ENCODE data around the gene XPNPEP3.

XPNPEP3 gene

GRCh38 chr22:40951795-40952605 lies 95.1 kb downstream of the XPNPEP3 start:
- no peak for DNase-seq

GRCh38 chr22:40953471-40953870 lies 96.5 kb downstream of the XPNPEP3 start:
- no peak for DNase-seq

DNA sequence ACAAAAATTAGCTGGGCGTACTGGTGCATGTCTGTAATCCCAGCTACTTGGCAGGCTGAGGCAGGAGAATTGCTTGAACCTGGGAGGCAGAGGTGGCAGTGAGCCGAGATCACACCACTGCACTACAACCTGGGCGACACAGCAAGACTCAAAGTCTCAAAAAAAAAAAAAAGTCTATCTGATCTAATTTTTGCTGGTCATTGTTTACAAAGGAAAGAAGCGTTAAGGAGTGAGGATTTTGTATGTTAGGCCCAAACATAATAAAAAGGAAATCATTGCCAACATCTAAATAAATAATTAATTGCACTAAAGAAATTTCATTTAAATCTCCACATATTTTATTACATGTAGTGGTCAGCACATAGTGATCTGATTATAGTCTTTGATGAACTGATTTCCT lies 97.2 kb downstream of the XPNPEP3 start:
- DNase-seq, result no peak

- no peak for DNase-seq
Measured at GRCh38 chr22:40955571-40955970, 98.6 kb downstream of the XPNPEP3 start.

- DNase-seq, result no peak
Measured at GRCh38 chr22:40957601-40958000, 100.7 kb downstream of the XPNPEP3 start.

- no peak for DNase-seq
Measured at GRCh38 chr22:40958299-40958698, 101.4 kb downstream of the XPNPEP3 start.

- no peak for DNase-seq
Measured at GRCh38 chr22:40960145-40960544, 103.2 kb downstream of the XPNPEP3 start.

DNA sequence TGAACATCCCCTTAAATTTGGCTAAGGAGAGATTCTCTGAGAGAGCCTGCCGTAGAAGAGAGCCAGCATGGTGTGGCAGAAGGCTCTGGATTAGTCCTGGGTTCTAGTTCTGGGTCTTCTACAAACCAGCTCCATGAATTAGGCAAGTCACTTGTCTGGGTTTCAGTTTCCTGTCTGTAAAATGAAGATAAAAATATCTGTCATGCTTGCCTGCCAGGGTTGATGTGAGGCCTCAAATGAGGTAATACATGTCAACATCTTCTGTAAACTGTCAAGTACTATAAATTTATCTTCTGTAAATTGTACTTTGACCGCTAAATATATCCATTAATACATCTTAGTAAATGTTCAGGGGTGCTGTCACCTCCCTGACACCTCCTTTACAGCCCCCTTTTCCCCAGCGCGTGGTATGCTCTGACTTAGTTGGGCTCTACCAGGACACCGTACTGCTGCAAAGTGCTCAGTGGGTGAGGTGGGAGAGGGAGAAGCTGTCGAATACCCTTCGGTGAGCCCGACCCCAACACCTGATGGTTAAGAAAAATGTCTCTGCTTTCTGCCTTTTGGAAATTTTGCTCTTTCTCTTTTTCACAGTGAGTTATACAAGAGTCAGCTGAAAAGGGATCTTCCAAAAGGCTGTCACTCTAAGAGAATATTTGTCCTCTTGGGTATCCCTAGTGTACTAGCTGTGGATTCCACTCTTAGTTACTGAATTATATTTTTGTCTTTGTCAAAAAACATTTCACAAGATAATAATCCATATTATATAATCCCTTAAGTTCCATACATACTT lies 109.2 kb downstream of the XPNPEP3 start:
- no peak for DNase-seq

DNA sequence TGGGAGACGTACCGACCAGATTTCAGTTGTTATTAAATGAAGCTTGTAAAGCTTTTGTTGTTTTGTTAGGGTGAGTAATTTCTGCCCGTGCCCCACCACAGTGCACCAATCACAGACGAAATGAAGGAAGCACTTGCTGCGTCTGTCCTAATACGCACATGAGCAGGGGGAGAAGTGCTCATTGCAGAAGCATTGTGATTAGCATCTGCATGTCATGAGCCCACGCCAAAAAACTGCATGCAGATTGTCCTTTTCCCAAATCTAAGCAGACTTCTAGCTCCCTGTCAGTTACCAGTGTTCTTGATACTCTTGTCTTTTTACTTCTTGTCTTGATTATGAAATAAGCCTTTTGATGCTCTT lies 109.8 kb downstream of the XPNPEP3 start:
- DNase-seq, result no peak

- DNase-seq, result no peak
Measured at GRCh38 chr22:40967111-40967760, 110.3 kb downstream of the XPNPEP3 start.

- no peak for DNase-seq
Measured at GRCh38 chr22:40972587-40972986, 115.6 kb downstream of the XPNPEP3 start.

- DNase-seq, result no peak
Measured at GRCh38 chr22:40973144-40973543, 116.2 kb downstream of the XPNPEP3 start.

GRCh38 chr22:40975366-40975765 lies 118.4 kb downstream of the XPNPEP3 start:
- no peak for DNase-seq

GRCh38 chr22:40976866-40977700 lies 120.1 kb downstream of the XPNPEP3 start:
- DNase-seq, result no peak

DNA sequence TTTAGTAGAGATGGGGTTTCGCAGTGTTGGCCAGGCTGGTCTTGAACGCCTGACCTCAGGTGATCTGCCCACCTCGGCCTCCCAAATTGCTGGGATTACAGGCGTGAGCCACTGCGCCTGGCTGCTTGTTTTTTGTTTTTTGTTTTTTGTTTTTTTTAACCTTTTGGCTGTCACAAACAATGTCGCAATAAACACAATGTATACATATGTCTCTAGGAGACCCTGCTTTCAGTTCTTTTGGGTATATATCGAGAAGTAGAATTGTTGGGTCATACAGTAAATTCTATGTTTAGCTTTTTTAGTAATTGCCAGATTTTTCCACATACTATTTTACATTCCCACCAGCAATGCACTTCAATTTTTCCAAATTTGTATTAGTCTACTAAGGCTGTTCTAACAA lies 122.2 kb downstream of the XPNPEP3 start:
- no peak for DNase-seq

DNA sequence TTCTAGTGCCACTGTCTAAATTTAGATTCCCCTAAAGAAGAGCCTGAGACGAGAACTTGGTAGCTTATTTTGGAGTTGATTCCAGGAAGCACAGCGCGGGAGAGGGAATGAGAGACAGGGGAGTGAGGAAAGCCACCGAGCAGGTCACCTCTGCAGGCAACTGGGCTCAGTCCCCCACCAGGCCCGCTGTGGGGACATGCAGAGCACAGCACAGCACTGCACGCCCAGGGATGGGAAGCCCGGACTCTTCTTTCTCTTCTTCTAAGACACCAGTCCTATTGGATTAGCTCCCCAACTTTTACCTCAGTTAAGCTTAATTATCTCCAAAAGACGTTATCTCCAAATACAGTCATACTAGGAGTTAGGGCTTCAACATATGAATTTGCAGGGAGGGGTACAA lies 122.9 kb downstream of the XPNPEP3 start:
- DNase-seq, result no peak
